Measurements from ENCODE around the gene DDX47. TPM values are rescaled to one million over a fixed set of nuclear protein-coding genes. Genes with fewer than 3 reads are reported as not detected.
A peak's percentile ranks its signal among the peaks of the same experiment; 100 is the strongest.

The DDX47 gene
- total RNA-seq, 1 experiment from 2014 or later, result 115 TPM

- DNase-seq (ENCODE audit: low read depth, low spot score) (no peak), ATAC-seq (peak; percentile 89)
- ChIA-PET POLR2A (interaction anchor here (0.5 to 1.1 kb wide), 6 partner anchors 16 to 112 kb away, joined by 3 to 6 read pairs (median 4); no protein-coding TSS in a partner anchor), CTCF (no interaction called here)
- in situ Hi-C loops (cut with HindIII; ENCODE audit: low pct_unique_long_range_greater_than_20kb, low sequenced_read_pairs), result no loop called here
- H3K4me3 ChIP-seq (ENCODE audit: low read depth in 2 of 2, low read length in 2 of 2), result peak overlapping the region; percentile 45 to 61
- peak; percentile 75; the same call in 1 of the 2 replicates for TF ChIP-seq POLR2AphosphoS5 (IDR thresholded peaks at IDR 0.05; ENCODE audit: low read depth, low read length)
- no peak for TF ChIP-seq CTCF (IDR thresholded peaks at IDR 0.05)
- H3K9me3 ChIP-seq (ENCODE audit: control insufficient read depth, insufficient read depth, low read depth, low read length), result no peaks in the 10 kb centered on the region
- H3K36me3 ChIP-seq (ENCODE audit: control insufficient read depth, insufficient read depth, low read length), result no peaks in the 10 kb centered on the region
- no peaks in the 10 kb centered on the region for H3K27me3 ChIP-seq (ENCODE audit: control insufficient read depth, insufficient read depth, low read length)
- no TSS peak for BruUV-seq (replicated peaks)
- peak overlapping the region; percentile 92 for H3K27ac ChIP-seq (ENCODE audit: low read length)
- intact Hi-C loops (cut with micrococcal nuclease; ENCODE audit: unreplicated experiment), result loop anchor here (10.0 kb wide), 1 partner anchor 198 kb away; no protein-coding TSS in a partner anchor
- H3K4me1 ChIP-seq (ENCODE audit: control insufficient read depth, insufficient read depth, low read length), result peaks cover 70% of the 10 kb centered on the region
Measured at GRCh38 chr12:12786706-12787601, 26.2 kb upstream of the DDX47 start.

GRCh38 chr12:12788131-12788530, 25.0 kb upstream of the DDX47 start:
- TF ChIP-seq REST (IDR thresholded peaks at IDR 0.05; ENCODE audit: insufficient read depth in 1 of 2, low read depth in 2 of 2, low read length in 1 of 2) (no peak), SIN3A (IDR thresholded peaks at IDR 0.05; ENCODE audit: borderline replicate concordance, insufficient read depth, low read depth, low read length) (no peak), TCF7L2 (IDR thresholded peaks at IDR 0.05; ENCODE audit: low read depth, low read length) (no peak)
- DNase-seq (ENCODE audit: low read depth, low spot score) (no peak), ATAC-seq (peak; percentile 25)
- CTCF ChIA-PET, result no interaction called here
- in situ Hi-C loops (cut with HindIII; ENCODE audit: low pct_unique_long_range_greater_than_20kb, low sequenced_read_pairs) (no loop called here), intact Hi-C loops (cut with micrococcal nuclease; ENCODE audit: unreplicated experiment) (loop anchor here (10.0 kb wide), 1 partner anchor 197 kb away; no protein-coding TSS in a partner anchor)
- H3K27ac ChIP-seq (ENCODE audit: low read length), result peak overlapping the region; percentile 88
- no peaks in the 10 kb centered on the region for H3K9me3 ChIP-seq (ENCODE audit: control insufficient read depth, insufficient read depth, low read depth, low read length)
- no peaks in the 10 kb centered on the region for H3K36me3 ChIP-seq (ENCODE audit: control insufficient read depth, insufficient read depth, low read length)
- H3K27me3 ChIP-seq (ENCODE audit: control insufficient read depth, insufficient read depth, low read length), result no peaks in the 10 kb centered on the region
- H3K4me1 ChIP-seq (ENCODE audit: control insufficient read depth, insufficient read depth, low read length), result peaks cover 81% of the 10 kb centered on the region
- H3K4me3 ChIP-seq (ENCODE audit: low read depth in 2 of 2, low read length in 2 of 2), result no peak overlapping the region
- POLR2A ChIA-PET, result interaction anchor here (0.6 kb wide), 1 partner anchor 65 kb away, joined by 16 read pairs; no protein-coding TSS in a partner anchor
- no TSS peak for BruUV-seq (replicated peaks)
